ENCODE data around the gene IREB2. TPM values are rescaled to one million over a fixed set of nuclear protein-coding genes. Genes with fewer than 3 reads are reported as not detected.

IREB2 gene
- total and polyA plus RNA-seq, 2 experiments from 2014 or later = 23.4 to 68.4 TPM

- no peaks in the 10 kb centered on the region for H4K20me1 ChIP-seq (replicated peaks; ENCODE audit: insufficient read depth)
- no peak overlapping the region for H3K4me2 ChIP-seq
- DNase-seq (ENCODE audit: low spot score) = no peak
- no peak overlapping the region for H3K4me3 ChIP-seq
- H3K27me3 ChIP-seq (ENCODE audit: insufficient read depth) = 0 out of 2 replicates have a peak, but pooled peaks cover 2% of the 10 kb centered on the region
- no peak overlapping the region for H2AFZ ChIP-seq
- TF ChIP-seq ZNF114 (CRISPR knock-in tag; IDR thresholded peaks at IDR 0.05) = no peak
- no peak for TF ChIP-seq NANOG (IDR thresholded peaks at IDR 0.05; ENCODE audit: borderline replicate concordance)
- no peak for TF ChIP-seq EZH2phosphoT487 (IDR thresholded peaks at IDR 0.05; ENCODE audit: unreplicated experiment)
- TF ChIP-seq ETS1 (IDR thresholded peaks at IDR 0.05) = no peak
- no peak for TF ChIP-seq POLR2AphosphoS5 (IDR thresholded peaks at IDR 0.05; ENCODE audit: low read depth)
- no peak for TF ChIP-seq ZNF331 (CRISPR knock-in tag; IDR thresholded peaks at IDR 0.05; ENCODE audit: low read depth)
- TF ChIP-seq STAT1 (IDR thresholded peaks at IDR 0.05; ENCODE audit: unreplicated experiment) = no peak
- TF ChIP-seq JUNB (IDR thresholded peaks at IDR 0.05; ENCODE audit: unreplicated experiment) = no peak
- no peak for TF ChIP-seq REST (IDR thresholded peaks at IDR 0.05; ENCODE audit: unreplicated experiment)
- TF ChIP-seq, protein P1, sequence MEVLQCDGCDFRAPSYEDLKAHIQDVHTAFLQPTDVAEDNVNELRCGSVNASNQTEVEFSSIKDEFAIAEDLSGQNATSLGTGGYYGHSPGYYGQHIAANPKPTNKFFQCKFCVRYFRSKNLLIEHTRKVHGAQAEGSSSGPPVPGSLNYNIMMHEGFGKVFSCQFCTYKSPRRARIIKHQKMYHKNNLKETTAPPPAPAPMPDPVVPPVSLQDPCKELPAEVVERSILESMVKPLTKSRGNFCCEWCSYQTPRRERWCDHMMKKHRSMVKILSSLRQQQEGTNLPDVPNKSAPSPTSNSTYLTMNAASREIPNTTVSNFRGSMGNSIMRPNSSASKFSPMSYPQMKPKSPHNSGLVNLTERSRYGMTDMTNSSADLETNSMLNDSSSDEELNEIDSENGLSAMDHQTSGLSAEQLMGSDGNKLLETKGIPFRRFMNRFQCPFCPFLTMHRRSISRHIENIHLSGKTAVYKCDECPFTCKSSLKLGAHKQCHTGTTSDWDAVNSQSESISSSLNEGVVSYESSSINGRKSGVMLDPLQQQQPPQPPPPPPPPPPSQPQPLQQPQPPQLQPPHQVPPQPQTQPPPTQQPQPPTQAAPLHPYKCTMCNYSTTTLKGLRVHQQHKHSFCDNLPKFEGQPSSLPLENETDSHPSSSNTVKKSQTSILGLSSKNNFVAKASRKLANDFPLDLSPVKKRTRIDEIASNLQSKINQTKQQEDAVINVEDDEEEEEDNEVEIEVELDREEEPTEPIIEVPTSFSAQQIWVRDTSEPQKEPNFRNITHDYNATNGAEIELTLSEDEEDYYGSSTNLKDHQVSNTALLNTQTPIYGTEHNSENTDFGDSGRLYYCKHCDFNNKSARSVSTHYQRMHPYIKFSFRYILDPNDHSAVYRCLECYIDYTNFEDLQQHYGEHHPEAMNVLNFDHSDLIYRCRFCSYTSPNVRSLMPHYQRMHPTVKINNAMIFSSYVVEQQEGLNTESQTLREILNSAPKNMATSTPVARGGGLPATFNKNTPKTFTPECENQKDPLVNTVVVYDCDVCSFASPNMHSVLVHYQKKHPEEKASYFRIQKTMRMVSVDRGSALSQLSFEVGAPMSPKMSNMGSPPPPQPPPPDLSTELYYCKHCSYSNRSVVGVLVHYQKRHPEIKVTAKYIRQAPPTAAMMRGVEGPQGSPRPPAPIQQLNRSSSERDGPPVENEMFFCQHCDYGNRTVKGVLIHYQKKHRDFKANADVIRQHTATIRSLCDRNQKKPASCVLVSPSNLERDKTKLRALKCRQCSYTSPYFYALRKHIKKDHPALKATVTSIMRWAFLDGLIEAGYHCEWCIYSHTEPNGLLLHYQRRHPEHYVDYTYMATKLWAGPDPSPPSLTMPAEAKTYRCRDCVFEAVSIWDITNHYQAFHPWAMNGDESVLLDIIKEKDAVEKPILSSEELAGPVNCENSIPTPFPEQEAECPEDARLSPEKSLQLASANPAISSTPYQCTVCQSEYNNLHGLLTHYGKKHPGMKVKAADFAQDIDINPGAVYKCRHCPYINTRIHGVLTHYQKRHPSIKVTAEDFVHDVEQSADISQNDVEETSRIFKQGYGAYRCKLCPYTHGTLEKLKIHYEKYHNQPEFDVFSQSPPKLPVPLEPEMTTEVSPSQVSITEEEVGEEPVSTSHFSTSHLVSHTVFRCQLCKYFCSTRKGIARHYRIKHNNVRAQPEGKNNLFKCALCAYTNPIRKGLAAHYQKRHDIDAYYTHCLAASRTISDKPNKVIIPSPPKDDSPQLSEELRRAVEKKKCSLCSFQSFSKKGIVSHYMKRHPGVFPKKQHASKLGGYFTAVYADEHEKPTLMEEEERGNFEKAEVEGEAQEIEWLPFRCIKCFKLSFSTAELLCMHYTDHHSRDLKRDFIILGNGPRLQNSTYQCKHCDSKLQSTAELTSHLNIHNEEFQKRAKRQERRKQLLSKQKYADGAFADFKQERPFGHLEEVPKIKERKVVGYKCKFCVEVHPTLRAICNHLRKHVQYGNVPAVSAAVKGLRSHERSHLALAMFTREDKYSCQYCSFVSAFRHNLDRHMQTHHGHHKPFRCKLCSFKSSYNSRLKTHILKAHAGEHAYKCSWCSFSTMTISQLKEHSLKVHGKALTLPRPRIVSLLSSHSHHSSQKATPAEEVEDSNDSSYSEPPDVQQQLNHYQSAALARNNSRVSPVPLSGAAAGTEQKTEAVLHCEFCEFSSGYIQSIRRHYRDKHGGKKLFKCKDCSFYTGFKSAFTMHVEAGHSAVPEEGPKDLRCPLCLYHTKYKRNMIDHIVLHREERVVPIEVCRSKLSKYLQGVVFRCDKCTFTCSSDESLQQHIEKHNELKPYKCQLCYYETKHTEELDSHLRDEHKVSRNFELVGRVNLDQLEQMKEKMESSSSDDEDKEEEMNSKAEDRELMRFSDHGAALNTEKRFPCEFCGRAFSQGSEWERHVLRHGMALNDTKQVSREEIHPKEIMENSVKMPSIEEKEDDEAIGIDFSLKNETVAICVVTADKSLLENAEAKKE (CRISPR knock-in tag; IDR thresholded peaks at IDR 0.05) = no peak
- H3K4me1 Mint-ChIP-seq = peaks cover 2% of the 10 kb centered on the region; the same call in 1 of the 3 replicates
- peaks cover 52% of the 10 kb centered on the region for H3K36me3 Mint-ChIP-seq (ENCODE audit: low read depth)
- no peaks in the 10 kb centered on the region for H3K79me2 ChIP-seq (replicated peaks; ENCODE audit: insufficient read depth)
- H3K4me3 Mint-ChIP-seq = no peak overlapping the region
- peaks cover 4% of the 10 kb centered on the region for H3K27me3 Mint-ChIP-seq (ENCODE audit: insufficient read depth, low read depth, poor library complexity)
- H3K9me3 Mint-ChIP-seq = peaks cover 21% of the 10 kb centered on the region
- H3K4me1 ChIP-seq (ENCODE audit: insufficient read depth) = no peaks in the 10 kb centered on the region
- no peak for ATAC-seq
- H3K27ac ChIP-seq (ENCODE audit: low read depth) = no peak overlapping the region
- no peak overlapping the region for H3K27ac Mint-ChIP-seq
- peaks cover 6% of the 10 kb centered on the region; the same call in 1 of the 2 replicates for H3F3A ChIP-seq (replicated peaks; ENCODE audit: low read depth)
- peaks cover 15% of the 10 kb centered on the region; the same call in 1 of the 2 replicates for H3K36me3 ChIP-seq (ENCODE audit: insufficient read depth)
- H3K9me2 ChIP-seq (ENCODE audit: insufficient read depth) = 0 out of 2 replicates have a peak, but pooled peaks cover 4% of the 10 kb centered on the region
Measured at GRCh38 chr15:78501857-78502256, 63.8 kb downstream of the IREB2 start.

Data from GM23338 (cell line).